ENCODE measurements around the gene MGST3. TPM values are rescaled to one million over a fixed set of nuclear protein-coding genes. Genes with fewer than 3 reads are reported as not detected.
"Not testable (repeated sequence)": the region's sequence is repeated elsewhere in the genome, so short reads cannot be mapped to it uniquely, and the experiment has no call there.

The MGST3 gene
- total RNA-seq, 1 experiment from 2014 or later = 87.7 TPM

DNA sequence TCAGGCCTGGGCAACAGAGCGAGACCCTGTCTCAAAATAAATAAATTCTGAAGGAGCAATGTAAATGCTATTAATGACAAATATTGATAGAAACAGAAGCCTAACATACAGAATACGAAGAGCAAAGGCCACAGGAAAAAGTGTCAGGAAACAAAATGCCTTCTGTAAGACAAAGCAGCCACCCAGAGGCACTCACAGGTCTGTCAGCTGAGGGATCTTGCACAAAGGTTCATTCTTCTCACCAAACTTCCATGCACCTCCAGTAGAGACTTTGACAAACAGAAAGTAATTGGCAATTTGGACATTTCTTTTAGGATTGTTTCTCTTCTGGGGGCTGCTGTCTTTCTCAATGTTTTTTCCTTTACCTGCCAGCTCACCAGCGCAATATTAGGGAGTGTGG, 68.5 kb downstream of the MGST3 start:
- Histone ChIP-seq H3K23ac (ENCODE audit: insufficient read length, low read depth, low read length) (no peak overlapping the region), H2BK5ac (ENCODE audit: insufficient read length, low read length) (no peak overlapping the region), H3K79me2 (ENCODE audit: insufficient read depth, low read length) (peaks cover 5% of the 10 kb centered on the region; the same call in 1 of the 2 replicates), H2BK120ac (ENCODE audit: low read depth, low read length, poor library complexity, severe bottlenecking) (no peak overlapping the region), H3K14ac (ENCODE audit: insufficient read depth, low read length) (no peak overlapping the region), H2AFZ (ENCODE audit: low read length) (no peak overlapping the region), H3K18ac (ENCODE audit: insufficient read length, low read depth, low read length) (no peak overlapping the region), H2BK15ac (ENCODE audit: low read depth, low read length) (no peak overlapping the region), H3K4me1 (ENCODE audit: insufficient read depth, low read length) (no peaks in the 10 kb centered on the region), H2AK5ac (ENCODE audit: insufficient read length, low read length) (no peak overlapping the region), H2BK20ac (ENCODE audit: low read depth, low read length, poor library complexity, severe bottlenecking) (no peak overlapping the region), H4K91ac (ENCODE audit: insufficient read length, low read depth, low read length) (no peak overlapping the region), H3K9ac (ENCODE audit: extremely low read depth, insufficient read length, low read length) (no peak overlapping the region), H3K23me2 (ENCODE audit: insufficient read length, low read depth, low read length, poor library complexity, severe bottlenecking) (no peaks in the 10 kb centered on the region), H3K4ac (ENCODE audit: low read depth, low read length) (no peak overlapping the region), H3K9me3 (ENCODE audit: control insufficient read depth, low read depth, low read length) (no peaks in the 10 kb centered on the region), H4K8ac (replicated peaks; ENCODE audit: insufficient read length, low read depth, low read length) (no peak overlapping the region), H3K79me1 (ENCODE audit: insufficient read depth, low read depth, low read length, poor library complexity, severe bottlenecking) (no peaks in the 10 kb centered on the region), H2BK12ac (ENCODE audit: insufficient read length, low read depth, low read length) (no peak overlapping the region), H3K27ac (ENCODE audit: insufficient read length, low read depth, low read length) (no peak overlapping the region), H3K4me2 (ENCODE audit: insufficient read depth, insufficient read length, low read length) (no peak overlapping the region), H3K56ac (ENCODE audit: insufficient read length, low read depth, low read length) (no peak overlapping the region), H4K5ac (ENCODE audit: insufficient read length, low read depth, low read length) (no peak overlapping the region), H4K20me1 (ENCODE audit: control insufficient read depth, insufficient read depth, insufficient read length) (no peaks in the 10 kb centered on the region), H3K27me3 (ENCODE audit: insufficient read depth, low read length) (no peaks in the 10 kb centered on the region), H3T11ph (ENCODE audit: low read length) (no peak overlapping the region)
- H3K4me3 Mint-ChIP-seq = peak overlapping the region in 1 of 2 experiments; percentile 60; a peak in 1 of 5 replicates
- peaks cover 10 to 14% of the 10 kb centered on the region in 2 experiments for H3K4me1 Mint-ChIP-seq
- TF ChIP-seq, protein P1, sequence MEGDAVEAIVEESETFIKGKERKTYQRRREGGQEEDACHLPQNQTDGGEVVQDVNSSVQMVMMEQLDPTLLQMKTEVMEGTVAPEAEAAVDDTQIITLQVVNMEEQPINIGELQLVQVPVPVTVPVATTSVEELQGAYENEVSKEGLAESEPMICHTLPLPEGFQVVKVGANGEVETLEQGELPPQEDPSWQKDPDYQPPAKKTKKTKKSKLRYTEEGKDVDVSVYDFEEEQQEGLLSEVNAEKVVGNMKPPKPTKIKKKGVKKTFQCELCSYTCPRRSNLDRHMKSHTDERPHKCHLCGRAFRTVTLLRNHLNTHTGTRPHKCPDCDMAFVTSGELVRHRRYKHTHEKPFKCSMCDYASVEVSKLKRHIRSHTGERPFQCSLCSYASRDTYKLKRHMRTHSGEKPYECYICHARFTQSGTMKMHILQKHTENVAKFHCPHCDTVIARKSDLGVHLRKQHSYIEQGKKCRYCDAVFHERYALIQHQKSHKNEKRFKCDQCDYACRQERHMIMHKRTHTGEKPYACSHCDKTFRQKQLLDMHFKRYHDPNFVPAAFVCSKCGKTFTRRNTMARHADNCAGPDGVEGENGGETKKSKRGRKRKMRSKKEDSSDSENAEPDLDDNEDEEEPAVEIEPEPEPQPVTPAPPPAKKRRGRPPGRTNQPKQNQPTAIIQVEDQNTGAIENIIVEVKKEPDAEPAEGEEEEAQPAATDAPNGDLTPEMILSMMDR (conservative IDR thresholded peaks at IDR 0.05) = no peak
- WGBS (ENCODE audit: extremely low coverage, insufficient read length, low lambda C conversion rate) = no CpG with 5 or more reads among the region's 3 CpGs
- H3K27ac Mint-ChIP-seq = no peak overlapping the region
- H3K9me3 Mint-ChIP-seq = no peaks in the 10 kb centered on the region; a peak in 2 of 5 replicates
- no peaks in the 10 kb centered on the region; the same call in none of the 2 replicates for H3K27me3 Mint-ChIP-seq (ENCODE audit: low read depth)
- DNase-seq = no peak
- peaks cover 3% of the 10 kb centered on the region in 3 experiments; a peak in 4 of 7 replicates for H3K36me3 Mint-ChIP-seq (ENCODE audit: insufficient read depth in 1 of 3, low read depth in 3 of 3)

DNA sequence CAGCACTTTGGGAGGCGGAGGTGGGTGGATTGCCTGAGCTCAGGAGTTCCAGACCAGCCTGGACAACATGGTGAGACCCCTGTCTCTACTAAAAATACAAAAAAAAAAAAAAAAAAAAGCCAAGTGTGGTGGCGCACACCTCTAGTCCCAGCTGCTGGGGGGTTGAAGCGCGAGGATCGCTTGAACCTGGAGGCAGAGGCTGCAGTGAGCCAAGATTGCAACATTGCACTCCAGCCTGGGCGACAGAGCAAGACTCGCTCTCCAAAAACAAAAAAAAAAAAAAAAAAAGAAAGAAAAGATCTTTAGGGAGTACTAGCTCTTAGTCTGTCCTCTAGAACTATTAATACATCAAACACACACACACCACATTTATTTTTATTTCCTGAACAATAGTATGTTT, 70.9 kb downstream of the MGST3 start:
- H3K4ac ChIP-seq (ENCODE audit: low read depth, low read length); H4K91ac ChIP-seq (ENCODE audit: insufficient read length, low read depth, low read length); H3K79me2 ChIP-seq (ENCODE audit: insufficient read depth, low read length); H2BK15ac ChIP-seq (ENCODE audit: low read depth, low read length); H4K20me1 ChIP-seq (ENCODE audit: control insufficient read depth, insufficient read depth, insufficient read length); H3T11ph ChIP-seq (ENCODE audit: low read length); H3K23me2 ChIP-seq (ENCODE audit: insufficient read length, low read depth, low read length, poor library complexity, severe bottlenecking); H3K9me3 ChIP-seq (ENCODE audit: control insufficient read depth, low read depth, low read length); H4K5ac ChIP-seq (ENCODE audit: insufficient read length, low read depth, low read length); H2BK120ac ChIP-seq (ENCODE audit: low read depth, low read length, poor library complexity, severe bottlenecking); H2BK12ac ChIP-seq (ENCODE audit: insufficient read length, low read depth, low read length); H3K27me3 Mint-ChIP-seq (ENCODE audit: low read depth); H3K4me1 ChIP-seq (ENCODE audit: insufficient read depth, low read length); H3K36me3 Mint-ChIP-seq (ENCODE audit: insufficient read depth in 1 of 3, low read depth in 3 of 3); H3K56ac ChIP-seq (ENCODE audit: insufficient read length, low read depth, low read length); H3K27me3 ChIP-seq (ENCODE audit: insufficient read depth, low read length); H3K79me1 ChIP-seq (ENCODE audit: insufficient read depth, low read depth, low read length, poor library complexity, severe bottlenecking); DNase-seq; H3K23ac ChIP-seq (ENCODE audit: insufficient read length, low read depth, low read length); H2BK5ac ChIP-seq (ENCODE audit: insufficient read length, low read length); H3K9ac ChIP-seq (ENCODE audit: extremely low read depth, insufficient read length, low read length); H3K14ac ChIP-seq (ENCODE audit: insufficient read depth, low read length); H3K9me3 Mint-ChIP-seq; H3K4me2 ChIP-seq (ENCODE audit: insufficient read depth, insufficient read length, low read length); H3K27ac ChIP-seq (ENCODE audit: insufficient read length, low read depth, low read length); H2AFZ ChIP-seq (ENCODE audit: low read length); H3K4me1 Mint-ChIP-seq; H3K18ac ChIP-seq (ENCODE audit: insufficient read length, low read depth, low read length); H2BK20ac ChIP-seq (ENCODE audit: low read depth, low read length, poor library complexity, severe bottlenecking); H4K8ac ChIP-seq (replicated peaks; ENCODE audit: insufficient read length, low read depth, low read length); H3K4me3 Mint-ChIP-seq; H2AK5ac ChIP-seq (ENCODE audit: insufficient read length, low read length): not testable (repeated sequence)
- H3K27ac Mint-ChIP-seq = peak overlapping the region in 1 of 3 experiments; percentile 59; a peak in 1 of 7 replicates
- WGBS (ENCODE audit: extremely low coverage, insufficient read length, low lambda C conversion rate) = no CpG with 5 or more reads among the region's 7 CpGs

All from H9 (cell line).